ENCODE measurements around the gene OAF.

DNA sequence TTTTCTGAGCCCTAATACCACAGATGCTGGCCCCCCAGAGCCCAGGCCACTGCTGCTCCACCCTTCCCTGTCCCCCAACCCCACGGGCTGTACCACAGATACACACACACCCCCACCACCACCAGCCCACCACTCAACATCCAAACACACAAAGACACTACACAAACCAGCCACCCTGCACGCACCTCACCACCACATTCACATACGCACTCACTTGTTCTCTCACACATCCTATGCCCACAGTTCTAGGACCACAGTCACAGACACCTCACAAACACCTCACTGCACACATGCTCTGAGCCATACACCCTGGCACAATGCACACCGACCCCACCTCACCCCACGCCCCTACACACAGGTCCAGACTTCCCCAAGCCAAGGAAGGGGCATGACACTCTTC lies 22.5 kb upstream of the OAF start:
- TF ChIP-seq, protein P1, sequence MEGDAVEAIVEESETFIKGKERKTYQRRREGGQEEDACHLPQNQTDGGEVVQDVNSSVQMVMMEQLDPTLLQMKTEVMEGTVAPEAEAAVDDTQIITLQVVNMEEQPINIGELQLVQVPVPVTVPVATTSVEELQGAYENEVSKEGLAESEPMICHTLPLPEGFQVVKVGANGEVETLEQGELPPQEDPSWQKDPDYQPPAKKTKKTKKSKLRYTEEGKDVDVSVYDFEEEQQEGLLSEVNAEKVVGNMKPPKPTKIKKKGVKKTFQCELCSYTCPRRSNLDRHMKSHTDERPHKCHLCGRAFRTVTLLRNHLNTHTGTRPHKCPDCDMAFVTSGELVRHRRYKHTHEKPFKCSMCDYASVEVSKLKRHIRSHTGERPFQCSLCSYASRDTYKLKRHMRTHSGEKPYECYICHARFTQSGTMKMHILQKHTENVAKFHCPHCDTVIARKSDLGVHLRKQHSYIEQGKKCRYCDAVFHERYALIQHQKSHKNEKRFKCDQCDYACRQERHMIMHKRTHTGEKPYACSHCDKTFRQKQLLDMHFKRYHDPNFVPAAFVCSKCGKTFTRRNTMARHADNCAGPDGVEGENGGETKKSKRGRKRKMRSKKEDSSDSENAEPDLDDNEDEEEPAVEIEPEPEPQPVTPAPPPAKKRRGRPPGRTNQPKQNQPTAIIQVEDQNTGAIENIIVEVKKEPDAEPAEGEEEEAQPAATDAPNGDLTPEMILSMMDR (IDR thresholded peaks at IDR 0.05) = no peak
- no peak for TF ChIP-seq POLR2A (IDR thresholded peaks at IDR 0.05)
